LHCN-M2 (cell line): ENCODE data around the gene RAD51AP2. TPM values are rescaled to one million over a fixed set of nuclear protein-coding genes. Genes with fewer than 3 reads are reported as not detected.

Experiments used
- DNase-seq: peaks from one replicate; pipeline ENCODE4 v3.0.0-alpha.2; 2012; ENCODE audit warnings: low read depth
- total RNA-seq: library from RNA; depleted of rRNA; stranded (reverse); fragments of >200 nt; gene quantifications from 2 replicates; pipeline ENCODE4 v1.2.3, GENCODE V29; 2014; rRNA removed

The RAD51AP2 gene
- total RNA-seq, 1 experiment from 2014 or later = under 0.01 TPM

GRCh38 chr2:17470855-17471641 is 47.2 kb downstream of the RAD51AP2 start:
- peak; percentile 75 for DNase-seq

DNA sequence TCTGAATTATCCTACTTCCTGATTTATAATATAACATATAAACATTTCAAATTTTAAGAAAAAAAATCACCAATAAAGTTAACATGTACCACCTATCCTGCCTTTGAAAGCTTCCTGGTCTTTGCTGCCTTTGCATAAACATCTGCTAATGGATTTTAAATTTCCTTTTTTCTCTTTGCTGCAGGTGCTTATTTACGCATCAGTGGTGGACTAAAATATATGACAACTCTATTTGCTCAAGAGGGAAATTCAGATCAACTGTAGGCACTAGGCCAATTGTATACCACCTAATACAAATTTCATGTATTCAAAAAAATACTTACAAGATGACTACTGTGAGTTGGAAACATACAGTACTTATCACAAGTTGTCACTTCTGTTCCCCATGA is 57.2 kb downstream of the RAD51AP2 start:
- DNase-seq = no peak

Other genes starting within 250 kb of the RAD51AP2 start
- 0.98 and 2.4 TPM in 2 replicates for gene VSNL1, start 22.3 kb upstream of the RAD51AP2 start, total RNA-seq
- 25.8 and 30.4 TPM in 2 replicates for gene SMC6, start 235.4 kb upstream of the RAD51AP2 start, total RNA-seq
- 25.4 and 30.8 TPM in 2 replicates for gene GEN1, start 235.7 kb upstream of the RAD51AP2 start, total RNA-seq